SK-N-MC (cell line): ENCODE measurements around the gene KDM5C.

ENCODE experiments used
- EZH2 ChIP-seq: fragments of 200-600 bp; sonication (generic); IDR thresholded peaks from one replicate; pipeline ENCODE4 v1.6.1; 2017; ENCODE audit warnings: antibody characterized with exemption
- FOXP2 ChIP-seq: optimal IDR thresholded peaks from 2 replicates; pipeline ENCODE3; 2011; ENCODE audit warnings: mild to moderate bottlenecking, moderate library complexity; ENCODE audit not compliant: insufficient read depth; ENCODE audit errors: extremely low read length, control extremely low read depth
- POLR2AphosphoS5 ChIP-seq: IDR thresholded peaks from 2 replicates; pipeline ENCODE4 v1.6.1; 2012; ENCODE audit warnings: mild to moderate bottlenecking, low read depth, low read length, borderline replicate concordance

DNA sequence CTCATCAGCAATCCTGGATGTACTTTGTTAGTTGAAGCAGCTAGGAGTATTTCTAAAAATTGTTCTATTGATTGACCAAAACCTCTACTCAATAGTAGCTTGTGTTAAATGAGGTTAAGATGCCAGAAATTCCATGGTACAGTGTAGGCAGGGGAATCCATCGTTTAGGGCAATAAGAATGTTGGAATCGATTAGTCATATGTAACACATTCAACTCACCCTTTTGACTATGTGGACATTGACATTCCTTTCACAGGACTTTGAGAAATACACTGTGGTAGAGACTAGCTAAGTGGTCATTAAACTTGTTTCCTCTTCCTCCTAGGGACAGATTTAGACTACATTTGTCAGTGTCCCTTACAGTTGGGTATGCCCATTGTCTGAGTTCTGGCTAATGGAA, 40.2 kb downstream of the KDM5C start:
- TF ChIP-seq POLR2AphosphoS5 (no peak), EZH2 (no peak), FOXP2 (no peak)
